Renal pelvis (tissue), 12 donors: ENCODE data around the gene KRTAP1-5. TPM values are rescaled to one million over a fixed set of nuclear protein-coding genes. Genes with fewer than 3 reads are reported as not detected.
"Not testable (repeated sequence)": the region's sequence is repeated elsewhere in the genome, so short reads cannot be mapped to it uniquely, and the experiment has no call there.

Experiments
- DNase-seq: peaks from one replicate; pipeline ENCODE4 v3.0.0-alpha.2; 2013
- long read RNA-seq, 16 experiments: transcript quantifications; one replicate each; lab custom pipeline, GENCODE V29; 2026
- polyA plus RNA-seq, 3 donors: library from polyadenylated mRNA; unstranded; fragments of 120-200 nt; gene quantifications; one replicate each; pipeline ENCODE4 v1.2.1, GENCODE V29; 2013; ENCODE audit not compliant: insufficient read length in 3 of 3

KRTAP1-5 gene, protein sequence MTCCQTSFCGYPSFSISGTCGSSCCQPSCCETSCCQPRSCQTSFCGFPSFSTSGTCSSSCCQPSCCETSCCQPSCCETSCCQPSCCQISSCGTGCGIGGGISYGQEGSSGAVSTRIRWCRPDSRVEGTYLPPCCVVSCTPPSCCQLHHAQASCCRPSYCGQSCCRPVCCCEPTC
- not detected for polyA plus RNA-seq
- long read RNA-seq, donor 1 = 0 reads
- long read RNA-seq, donor 2 = 0 reads
- long read RNA-seq, donor 3 = 0 reads
- long read RNA-seq, donor 4 = 0 reads
- long read RNA-seq, donor 5 = 0 reads
- long read RNA-seq, donor 6 = 0 reads
- long read RNA-seq, donor 7, partial matches to known transcripts = 0 of 1 reads
- long read RNA-seq, donor 7, other reads (novel, unspliced or antisense) = 0 of 1 reads
- long read RNA-seq, donor 8 = 0 reads
- long read RNA-seq, donor 9 = 0 reads
- long read RNA-seq, donor 10 = 0 reads
- long read RNA-seq, donor 11, partial matches to known transcripts = 0 of 1 reads
- long read RNA-seq, donor 11, other reads (novel, unspliced or antisense) = 0 of 1 reads
- long read RNA-seq, donor 12 = 0 reads
- long read RNA-seq, donor 13 = 0 reads
- long read RNA-seq, donor 14 = 0 reads
- long read RNA-seq, donor 15 = 0 reads
- long read RNA-seq, donor 16 = 0 reads

DNA sequence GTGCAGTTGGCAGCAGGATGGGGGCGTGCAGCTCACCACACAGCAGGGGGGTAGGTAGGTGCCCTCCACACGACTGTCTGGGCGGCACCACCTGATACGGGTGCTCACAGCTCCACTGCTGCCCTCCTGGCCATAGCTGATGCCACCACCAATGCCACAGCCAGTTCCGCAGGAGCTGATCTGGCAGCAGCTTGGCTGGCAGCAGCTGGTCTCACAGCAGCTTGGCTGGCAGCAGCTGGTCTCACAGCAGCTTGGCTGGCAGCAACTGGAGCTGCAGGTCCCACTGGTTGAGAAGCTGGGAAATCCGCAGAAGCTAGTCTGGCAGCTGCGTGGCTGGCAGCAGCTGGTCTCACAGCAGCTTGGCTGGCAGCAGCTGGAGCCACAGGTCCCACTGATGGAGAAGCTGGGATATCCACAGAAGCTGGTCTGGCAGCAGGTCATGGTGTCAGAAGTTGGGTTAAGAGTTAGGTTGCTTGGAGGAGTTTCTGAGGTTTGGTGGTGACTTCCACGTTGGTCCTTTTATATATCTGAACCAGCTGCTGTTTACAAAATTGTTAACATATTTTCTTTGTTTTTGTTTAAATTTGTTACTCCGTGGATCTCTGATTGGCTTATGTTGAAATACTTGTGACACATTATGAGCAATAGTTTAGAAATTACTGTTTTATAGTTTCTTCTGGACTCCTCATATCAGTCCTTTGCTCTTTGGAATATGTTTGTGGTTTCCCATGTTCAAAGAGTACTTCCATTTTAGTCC is at the start of gene KRTAP1-5:
KRTAP1-5 (minus strand) TSS at position 494 of the 757 bp plus-strand sequence; CDS start at position 441, 53 bp downstream.
- DNase-seq = no peak

DNA sequence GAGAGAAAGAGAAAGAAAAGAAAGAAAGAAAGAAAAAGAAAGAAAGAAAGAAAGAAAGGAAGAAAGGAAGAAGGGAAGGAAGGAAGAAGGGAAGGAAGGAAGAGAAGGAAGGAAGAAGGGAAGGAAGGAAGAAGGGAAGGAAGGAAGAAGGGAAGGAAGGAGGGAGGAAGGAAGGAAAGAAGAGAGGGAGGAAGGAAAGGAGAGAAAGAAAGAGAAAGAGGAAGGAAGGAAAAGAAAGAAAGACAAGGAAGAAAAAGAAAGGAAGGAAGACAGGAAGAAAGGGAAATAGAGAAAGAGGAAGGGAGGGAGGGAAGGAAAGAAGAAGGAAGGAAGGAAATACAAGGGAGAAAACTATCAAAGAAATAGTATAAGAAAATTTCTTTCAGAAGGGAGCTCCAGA is 49.8 kb upstream of the KRTAP1-5 start:
- no peak for DNase-seq

DNA sequence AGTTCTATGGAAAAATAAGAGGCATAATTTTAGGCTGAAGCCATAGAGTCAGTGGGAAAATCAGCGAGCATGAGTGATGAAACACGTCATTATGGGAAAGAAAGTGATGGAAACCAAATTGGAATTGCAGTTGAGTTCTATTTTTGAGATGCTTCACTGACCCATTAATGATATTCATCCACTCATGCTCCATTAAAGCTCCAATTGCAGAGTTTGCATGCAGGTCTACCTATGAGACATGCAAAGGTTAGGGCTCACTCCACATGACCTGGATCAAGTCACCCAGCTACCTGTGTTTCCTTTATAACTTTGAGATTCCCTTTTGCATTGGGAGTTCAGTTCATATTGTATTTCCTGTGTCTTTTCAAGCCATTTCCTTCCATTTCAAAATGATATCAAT is 46.7 kb upstream of the KRTAP1-5 start:
- no peak for DNase-seq

DNA sequence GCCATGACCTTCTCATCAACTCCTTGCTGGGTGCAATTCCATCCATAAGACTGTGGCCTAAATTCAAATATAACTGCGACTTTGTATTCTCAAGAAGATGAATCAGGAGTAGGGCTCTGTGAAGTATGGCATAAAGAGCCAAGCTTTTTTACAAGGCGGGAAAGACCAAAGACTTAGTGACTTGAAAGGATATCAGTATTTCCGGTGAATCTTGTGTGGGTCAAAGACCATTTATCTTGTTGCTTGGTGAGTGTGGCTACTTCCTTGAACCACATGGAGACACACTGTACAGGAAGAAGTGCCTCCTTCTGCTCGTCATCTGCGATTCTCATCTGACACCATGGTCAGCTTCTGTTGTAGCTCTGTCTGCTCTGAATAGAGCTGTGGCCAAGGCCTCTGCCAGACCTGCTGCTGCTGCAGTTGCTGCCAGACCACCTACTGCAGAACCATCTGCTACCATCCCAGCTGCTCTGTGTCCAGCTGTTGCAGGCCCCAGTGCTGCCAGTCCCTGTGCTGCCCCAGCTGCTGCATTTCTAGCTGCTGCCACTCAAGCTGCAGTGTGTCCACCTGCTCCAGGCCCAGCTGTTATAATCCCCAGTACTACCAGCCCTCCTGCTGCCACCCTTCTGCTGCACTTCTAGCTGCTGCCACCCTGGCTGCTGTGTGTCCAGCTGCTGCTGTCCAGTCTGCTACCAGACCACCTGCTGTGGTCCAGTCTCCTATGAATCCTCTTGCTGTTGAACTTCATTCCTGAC is 44.8 kb upstream of the KRTAP1-5 start:
- no peak for DNase-seq

DNA sequence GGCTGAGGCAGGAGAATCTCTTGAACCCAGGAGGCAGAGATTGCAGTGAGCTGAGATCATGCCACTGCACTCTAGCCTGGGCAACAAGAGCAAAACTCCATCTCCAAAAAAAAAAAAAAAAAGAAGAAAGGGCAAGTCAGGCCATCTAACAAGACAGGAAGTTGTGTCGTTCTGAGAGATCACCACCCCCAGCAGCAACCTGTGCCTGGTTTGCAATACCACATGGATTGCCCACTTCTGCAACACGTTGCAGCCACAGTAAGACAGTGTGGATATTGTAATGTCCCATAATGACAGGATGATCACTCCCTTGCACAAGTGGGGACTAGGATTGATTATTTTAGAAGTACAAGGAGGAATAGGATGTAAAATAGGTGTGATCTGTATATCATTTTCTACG is 42.0 kb upstream of the KRTAP1-5 start:
- no peak for DNase-seq

DNA sequence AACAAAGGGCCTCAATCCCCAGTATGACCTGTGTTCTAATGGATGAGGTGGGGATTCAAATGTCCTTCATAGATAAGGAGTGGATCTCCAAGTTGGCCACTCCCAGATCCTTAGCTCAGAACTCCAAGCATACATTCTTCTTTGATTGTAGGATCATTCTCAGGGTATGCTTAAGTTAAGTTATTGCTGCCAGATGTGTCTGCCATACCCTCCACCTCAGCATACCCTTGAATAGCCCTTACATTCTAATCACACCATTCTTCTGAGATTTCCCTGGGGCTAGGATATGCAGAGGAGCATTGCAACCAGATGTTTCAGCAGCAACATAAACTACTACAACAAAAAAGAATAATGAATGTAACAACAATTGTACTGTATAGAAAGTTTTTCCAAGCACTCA is 40.3 kb upstream of the KRTAP1-5 start:
- no peak for DNase-seq

DNA sequence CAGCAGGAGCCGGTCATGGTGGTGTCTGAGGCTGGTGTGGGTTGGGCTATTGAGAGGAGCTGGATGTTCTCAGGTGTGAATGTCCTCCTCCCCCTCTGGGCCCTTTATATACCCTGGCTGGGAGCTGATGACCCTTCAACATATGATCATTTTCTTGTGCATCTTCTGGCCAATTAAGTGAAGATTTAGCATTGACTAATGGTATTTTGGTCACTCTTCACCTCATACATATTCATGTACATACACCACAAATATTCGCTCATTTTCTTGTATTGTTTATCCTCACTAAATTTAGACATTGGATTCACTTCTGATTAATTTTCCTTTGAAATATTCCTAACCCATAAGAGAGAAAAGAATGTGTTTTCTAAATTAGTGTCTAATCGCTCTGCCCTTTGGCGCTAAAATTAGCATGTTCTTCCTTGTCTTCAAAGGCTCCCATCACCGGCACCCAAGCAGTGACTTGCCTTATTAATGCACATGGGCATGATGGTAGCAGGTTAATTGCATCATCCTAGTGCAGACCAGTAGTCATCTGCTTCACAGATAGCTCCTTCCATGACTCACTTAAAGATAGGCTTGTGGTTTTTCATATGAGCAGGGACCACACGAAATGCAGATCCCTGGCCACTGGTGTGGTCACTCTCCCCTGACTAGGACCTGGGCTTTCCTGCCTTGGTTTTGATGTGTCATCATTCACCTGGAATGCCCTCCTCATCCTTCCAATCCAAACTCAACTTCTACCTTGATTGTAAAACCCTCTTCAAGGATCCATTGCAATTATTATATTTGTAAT is 39.0 kb upstream of the KRTAP1-5 start, which contains the start of gene KRTAP2-4:
KRTAP2-4 (minus strand) TSS at position 51 of the 796 bp plus-strand sequence; CDS start at position 17, 34 bp downstream.
- no peak for DNase-seq

DNA sequence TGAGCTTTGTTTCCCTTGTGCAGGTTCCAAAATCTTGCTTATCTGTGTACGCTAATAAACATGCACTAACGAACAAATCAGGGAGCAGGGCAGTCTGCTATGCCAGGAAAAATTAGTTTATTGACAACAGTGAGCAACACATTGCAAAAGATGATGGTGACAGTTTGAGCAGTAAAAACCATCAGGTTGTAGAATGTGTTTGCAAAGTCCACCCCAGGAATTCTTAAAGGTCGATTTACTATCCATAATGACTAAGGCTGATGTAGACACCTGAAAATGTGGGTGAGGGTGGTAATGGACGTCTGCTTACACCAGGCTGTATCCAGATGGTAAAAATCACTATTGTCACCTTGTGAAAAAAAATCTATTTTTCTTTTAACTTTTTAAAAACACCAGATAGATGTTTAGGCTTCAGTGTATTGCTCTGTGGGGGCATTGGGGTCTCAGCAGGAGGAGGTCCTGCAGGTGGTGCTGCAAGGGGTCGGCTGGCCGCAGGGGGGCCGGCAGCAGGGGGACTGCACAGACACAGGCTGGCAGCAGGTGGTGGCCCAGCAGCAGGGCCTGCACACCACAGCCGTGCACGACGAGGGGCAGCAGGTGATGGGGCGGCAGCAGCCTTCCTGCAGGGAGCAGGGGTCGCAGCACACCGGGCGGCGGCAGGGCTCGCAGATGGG is 38.1 kb upstream of the KRTAP1-5 start:
- not testable (repeated sequence) for DNase-seq

DNA sequence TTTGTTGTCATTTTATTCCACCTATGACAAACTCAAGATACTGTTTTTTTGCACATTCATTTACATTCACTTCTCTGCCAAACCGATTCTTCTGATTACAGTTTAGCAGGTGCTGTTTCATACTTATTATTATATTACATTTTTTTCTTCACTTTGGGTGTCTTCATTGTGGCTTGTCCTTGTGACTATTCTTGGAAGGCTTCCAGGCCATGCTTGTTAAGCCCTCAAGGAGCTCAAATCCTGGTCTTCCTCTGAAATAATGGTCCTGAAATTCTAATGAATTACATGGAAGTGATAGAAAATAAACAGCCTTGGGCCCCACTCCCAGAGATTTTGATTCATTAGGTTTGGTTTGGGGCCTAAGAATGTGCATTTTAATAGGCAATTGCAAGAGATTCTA is 37.3 kb upstream of the KRTAP1-5 start:
- DNase-seq = no peak

DNA sequence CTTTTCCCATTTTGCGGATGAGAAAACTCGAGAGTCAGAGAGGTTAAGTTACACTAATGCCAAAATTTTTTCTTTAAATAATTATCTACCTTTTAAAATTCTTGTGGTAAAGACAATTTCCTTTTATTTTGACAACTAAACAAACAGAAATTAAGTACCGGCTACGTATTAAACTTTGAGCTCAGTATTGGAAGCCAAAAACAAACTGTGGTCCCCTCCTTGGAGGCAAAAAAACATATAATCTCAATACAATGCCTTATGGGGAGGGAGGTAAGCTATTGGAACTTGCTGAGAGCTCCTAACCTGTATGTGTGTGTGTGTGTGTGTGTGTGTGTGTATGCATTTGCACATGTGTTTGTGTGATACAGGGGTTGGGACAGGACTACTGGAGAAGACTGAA is 36.4 kb upstream of the KRTAP1-5 start:
- no peak for DNase-seq

DNA sequence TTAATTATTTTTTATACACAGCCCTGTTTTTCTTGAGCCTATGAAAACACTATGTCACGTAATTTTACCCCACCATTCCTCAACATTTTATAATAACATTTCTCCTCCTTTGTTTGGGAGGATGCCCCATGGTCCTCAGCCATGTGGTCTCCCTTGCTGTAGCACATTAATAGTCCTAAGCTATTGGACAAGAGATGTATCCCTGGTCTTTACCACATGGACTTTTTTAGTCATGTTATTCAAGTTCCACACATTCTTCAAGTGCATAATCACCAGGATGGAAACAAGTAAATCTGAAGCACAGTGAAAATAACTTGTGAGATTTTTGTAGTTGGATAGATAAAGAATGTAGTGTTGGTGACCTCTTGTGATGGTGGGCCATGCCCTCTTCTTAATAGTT is 35.0 kb upstream of the KRTAP1-5 start:
- no peak for DNase-seq

DNA sequence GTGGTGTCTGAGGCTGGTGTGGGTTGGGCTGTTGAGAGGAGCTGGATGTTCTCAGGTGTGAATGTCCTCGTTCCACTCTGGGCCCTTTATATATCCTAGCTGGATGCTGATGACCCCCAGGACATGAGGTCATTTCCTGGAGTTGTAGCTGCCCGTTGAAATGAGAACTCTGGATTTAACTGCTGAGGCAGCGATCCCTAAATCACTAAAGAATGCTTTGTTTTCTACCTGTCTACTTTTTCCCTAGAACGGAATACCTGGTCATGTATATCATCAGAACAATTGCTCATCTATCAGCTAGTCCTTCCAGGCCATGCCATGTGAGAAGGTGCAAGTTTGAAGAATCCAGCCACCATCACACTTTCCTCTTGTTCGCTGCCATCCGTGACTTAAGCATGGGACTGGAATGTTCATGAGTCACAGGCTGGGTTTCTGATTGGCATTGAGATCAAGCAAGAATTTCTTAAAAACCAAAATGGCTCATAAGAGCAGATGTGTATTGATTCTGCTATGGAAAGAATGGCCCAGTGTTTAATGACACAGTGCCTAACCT is 33.1 kb upstream of the KRTAP1-5 start, which contains the start of gene KRTAP2-3:
KRTAP2-3 (minus strand) TSS at position 63 of the 553 bp plus-strand sequence. CDS start 64 bp downstream, outside the sequence.
- no peak for DNase-seq

DNA sequence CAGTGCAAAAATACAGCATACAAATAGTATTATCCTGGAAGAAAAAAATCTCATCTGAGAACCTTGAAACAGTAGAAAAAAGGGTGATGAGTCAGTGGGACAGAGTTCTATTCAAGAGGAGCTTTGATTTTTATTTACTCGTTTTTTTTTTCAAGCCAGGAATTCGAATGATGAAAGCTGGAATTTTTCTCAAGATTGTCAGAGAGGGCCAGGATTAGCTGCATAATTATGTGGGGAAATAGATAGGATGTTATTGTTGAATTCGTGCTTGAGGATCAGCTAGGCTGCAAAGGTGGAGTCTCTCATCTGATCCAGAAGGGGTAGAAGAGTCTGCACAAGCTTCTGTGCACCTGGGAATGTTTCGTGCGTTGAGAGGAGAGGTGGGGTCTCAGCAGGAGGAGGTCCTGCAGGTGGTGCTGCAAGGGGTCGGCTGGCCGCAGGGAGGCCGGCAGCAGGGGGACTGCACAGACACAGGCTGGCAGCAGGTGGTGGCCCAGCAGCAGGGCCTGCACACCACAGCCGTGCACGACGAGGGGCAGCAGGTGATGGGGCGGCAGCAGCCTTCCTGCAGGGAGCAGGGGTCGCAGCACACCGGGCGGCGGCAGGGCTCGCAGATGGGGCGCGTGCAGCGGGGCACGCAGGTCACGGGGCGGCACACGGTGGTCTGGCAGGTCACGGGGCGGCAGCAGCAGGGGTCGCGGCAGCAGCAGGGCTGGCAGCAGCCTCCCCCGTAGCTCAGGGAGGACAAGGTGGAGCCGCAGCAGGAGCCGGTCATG is 32.5 kb upstream of the KRTAP1-5 start:
- not testable (repeated sequence) for DNase-seq

DNA sequence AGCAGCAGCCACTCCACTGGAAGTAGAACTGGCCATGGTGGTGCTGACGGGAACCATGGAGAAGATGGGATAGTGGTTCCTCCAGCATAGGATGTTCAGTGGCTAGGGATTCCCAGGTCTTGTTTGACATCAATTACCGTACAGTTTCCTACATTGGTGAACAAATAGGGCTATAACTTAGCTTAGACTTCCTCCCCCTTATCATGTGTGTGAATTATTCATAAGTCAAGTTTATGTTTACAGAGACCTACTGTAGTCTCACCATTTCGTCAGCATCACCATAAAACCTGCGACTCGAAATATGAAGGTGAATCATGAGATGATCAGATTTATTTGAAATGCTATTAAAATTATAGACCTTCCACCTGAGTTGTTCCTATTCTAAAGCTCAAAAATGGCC is 31.7 kb upstream of the KRTAP1-5 start:
- no peak for DNase-seq

DNA sequence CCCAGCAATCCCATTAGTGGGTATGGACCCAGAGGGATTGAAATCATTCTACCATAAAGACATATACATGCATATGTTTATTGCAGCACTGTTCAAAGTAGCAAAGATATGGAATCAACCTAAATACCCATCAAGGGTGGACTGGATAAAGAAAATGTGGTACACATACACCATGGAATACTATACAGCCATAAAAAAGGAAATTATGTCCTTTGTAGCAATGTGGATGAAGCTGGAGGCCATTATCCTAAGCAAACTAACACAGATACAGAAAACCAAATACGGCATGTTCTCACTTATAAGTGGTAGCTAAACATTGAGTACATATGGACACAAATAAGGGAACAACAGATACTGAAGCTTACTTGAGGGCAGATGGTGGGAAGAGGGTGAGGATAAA is 30.5 kb upstream of the KRTAP1-5 start:
- no peak for DNase-seq

DNA sequence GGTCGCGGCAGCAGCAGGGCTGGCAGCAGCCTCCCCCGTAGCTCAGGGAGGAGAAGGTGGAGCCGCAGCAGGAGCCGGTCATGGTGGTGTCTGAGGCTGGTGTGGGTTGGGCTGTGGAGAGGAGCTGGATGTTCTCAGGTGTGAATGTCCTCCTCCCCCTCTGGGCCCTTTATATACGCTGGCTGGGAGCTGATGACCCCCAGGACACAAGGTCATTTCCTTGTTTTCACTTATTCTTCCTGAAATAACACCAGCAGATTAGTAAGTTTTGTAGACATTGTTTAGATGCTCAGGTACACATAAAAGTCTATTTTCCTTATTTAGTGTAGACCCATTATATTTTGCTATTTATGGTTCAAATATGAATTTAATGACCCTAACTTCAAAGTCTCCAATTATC is 28.1 kb upstream of the KRTAP1-5 start, which contains the start of gene KRTAP2-2:
KRTAP2-2 (minus strand) TSS at position 101 of the 400 bp plus-strand sequence; CDS start at position 82, 19 bp downstream.
- not testable (repeated sequence) for DNase-seq

DNA sequence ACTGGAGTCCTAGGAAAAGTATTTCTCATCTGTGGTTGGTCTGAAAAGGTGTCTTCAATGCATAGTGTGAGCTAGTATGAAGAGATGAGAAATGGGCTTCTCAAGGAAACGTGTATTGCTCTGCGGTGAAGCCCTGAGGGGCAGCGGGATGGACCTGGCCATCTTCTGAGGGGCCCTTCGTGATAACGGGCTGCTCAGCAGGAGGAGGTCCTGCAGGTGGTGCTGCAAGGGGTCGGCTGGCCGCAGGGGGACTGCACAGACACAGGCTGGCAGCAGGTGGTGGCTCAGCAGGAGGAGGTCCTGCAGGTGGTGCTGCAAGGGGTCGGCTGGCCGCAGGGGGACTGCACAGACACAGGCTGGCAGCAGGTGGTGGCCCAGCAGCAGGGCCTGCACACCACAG is 27.5 kb upstream of the KRTAP1-5 start:
- DNase-seq = not testable (repeated sequence)

DNA sequence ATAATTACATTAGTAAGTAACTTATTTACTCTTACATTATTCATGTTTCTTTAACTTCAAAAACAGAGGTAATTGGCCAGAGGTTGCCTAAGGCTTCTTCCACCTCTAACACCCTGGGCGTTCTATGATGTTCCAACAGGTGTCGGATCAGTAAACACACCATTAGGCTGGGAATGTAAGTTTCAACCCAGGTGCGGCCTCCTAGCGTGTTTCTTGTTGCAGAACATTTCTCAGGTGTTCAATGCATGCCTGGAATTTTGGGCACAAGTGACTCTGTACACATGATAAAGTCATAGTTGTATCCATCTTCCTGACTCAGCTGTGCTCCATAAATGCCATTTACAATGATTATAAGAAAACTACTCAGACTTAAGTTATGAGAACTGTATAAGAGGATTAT is 27.0 kb upstream of the KRTAP1-5 start:
- peak; percentile 22 for DNase-seq

DNA sequence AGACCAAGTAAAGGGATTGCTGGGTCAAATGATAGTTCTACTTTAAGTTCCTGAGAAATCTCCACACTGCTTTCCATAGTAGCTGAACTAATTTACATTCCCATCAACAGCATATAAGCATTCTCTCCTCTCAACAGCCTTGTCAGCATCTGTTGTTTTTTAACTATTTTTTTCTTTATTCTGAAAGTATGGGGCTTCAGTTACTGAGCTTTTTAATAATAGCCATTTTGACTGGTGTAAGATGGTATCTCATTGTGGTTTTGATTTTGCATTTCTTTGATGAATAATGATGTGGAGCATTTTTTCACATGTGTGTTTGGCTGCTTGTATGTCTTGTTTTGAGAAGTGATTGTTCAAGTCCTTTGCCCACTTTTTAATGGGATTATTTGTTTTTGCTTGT is 25.6 kb upstream of the KRTAP1-5 start:
- DNase-seq = no peak
